Measurements from ENCODE around the gene RAB27A.
A peak's percentile ranks its signal among the peaks of the same experiment; 100 is the strongest.
"Not testable (repeated sequence)": the region's sequence is repeated elsewhere in the genome, so short reads cannot be mapped to it uniquely, and the experiment has no call there.

Gene RAB27A

GRCh38 chr15:55289746-55290527, at the start of gene RAB27A:
Gene RAB27A (minus strand): TSS chr15:55289813. CDS start chr15:55234934, 54,879 bp downstream.
- peak within 1 kb of the TSS; percentile 69 for H3K4me3 ChIP-seq (ENCODE audit: low read length)
- TF ChIP-seq ZNF274 (IDR thresholded peaks at IDR 0.05; ENCODE audit: low read depth, low read length), result no peak

DNA sequence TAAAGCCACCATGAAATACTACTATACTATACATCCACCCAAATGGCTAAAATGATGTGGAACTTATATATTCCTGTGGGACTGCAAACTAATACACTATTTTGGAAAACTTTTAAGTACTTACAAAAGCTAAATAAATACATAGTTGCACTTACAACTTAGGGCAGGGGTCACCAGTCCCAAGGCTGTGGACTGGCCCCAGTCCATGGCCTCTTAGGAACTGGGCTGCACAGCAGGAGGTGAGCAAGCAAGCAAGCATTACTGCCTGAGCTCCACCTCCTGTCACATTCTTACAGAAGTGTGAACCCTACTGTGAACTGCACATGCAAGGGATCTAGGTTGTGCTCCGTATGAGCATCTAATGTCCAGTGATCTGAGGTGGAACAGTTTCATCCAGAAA, 47.5 kb upstream of the RAB27A start:
- H3K4me3 ChIP-seq (ENCODE audit: low read length), result no peak overlapping the region
- TF ChIP-seq ZNF274 (IDR thresholded peaks at IDR 0.05; ENCODE audit: low read depth, low read length), result no peak

DNA sequence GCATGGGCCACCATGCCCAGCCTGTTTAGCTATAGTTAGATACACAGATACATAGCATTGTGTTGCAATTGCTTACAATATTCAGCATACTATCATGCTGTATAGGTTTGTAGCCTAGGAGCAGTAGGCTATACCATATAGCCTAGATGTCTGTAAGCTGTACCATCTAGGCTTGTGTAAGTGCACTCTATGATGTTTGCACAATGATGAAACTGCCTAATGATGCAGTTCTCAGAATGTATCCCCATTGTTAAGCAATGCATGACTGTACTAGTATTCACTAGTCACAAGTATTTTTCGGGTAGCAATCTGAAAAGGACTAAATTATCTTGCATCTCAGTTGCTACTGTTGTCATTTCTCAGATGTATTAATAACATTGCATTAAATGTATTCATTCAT, 45.4 kb upstream of the RAB27A start:
- TF ChIP-seq ZNF274 (IDR thresholded peaks at IDR 0.05; ENCODE audit: low read depth, low read length), result no peak
- no peak overlapping the region for H3K4me3 ChIP-seq (ENCODE audit: low read length)

- H3K4me3 ChIP-seq (ENCODE audit: low read length), result no peak overlapping the region
- TF ChIP-seq ZNF274 (IDR thresholded peaks at IDR 0.05; ENCODE audit: low read depth, low read length), result no peak
Observed at GRCh38 chr15:55334371-55334770, 44.8 kb upstream of the RAB27A start.

DNA sequence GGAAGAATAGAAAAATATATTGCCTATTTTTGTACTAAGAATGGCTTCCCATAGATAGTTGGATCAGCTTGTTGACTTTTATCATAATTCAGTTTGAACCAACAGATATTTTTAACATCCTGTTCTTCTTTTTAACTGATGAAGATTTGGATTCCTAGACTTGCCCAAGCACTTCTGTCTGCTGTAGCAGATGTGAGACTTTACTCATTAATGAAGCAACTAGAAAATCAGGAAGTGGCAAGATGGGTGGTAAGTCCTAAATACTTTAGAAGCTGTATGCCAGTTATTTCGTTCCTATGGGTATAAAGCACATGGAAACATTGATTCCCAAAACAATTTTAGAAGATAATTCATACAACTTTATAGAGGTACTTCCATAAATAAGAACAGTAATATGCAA, 37.8 kb upstream of the RAB27A start:
- no peak for TF ChIP-seq ZNF274 (IDR thresholded peaks at IDR 0.05; ENCODE audit: low read depth, low read length)
- no peak overlapping the region for H3K4me3 ChIP-seq (ENCODE audit: low read length)

DNA sequence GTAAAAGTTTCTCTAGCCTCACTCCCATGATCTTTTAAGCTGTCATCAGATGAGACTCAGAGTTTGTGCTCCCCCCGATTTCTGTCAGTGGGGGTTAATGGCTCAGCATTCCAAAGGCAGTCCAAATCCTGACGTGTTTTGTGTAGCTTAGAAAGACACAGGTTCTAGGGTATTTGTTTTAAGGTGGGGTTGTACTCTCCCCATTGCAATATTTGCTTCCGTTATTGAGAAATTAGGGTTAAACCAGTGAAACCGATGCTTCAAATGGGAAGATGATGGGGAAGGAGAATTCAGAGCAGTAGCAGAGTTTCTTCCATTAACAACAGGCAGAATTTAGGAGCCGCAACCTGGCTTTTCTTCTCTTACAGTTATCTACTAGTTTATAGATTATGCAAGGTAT, 32.9 kb upstream of the RAB27A start:
- TF ChIP-seq ZNF274 (IDR thresholded peaks at IDR 0.05; ENCODE audit: low read depth, low read length), result no peak
- no peak overlapping the region for H3K4me3 ChIP-seq (ENCODE audit: low read length)

- TF ChIP-seq ZNF274 (IDR thresholded peaks at IDR 0.05; ENCODE audit: low read depth, low read length), result no peak
- H3K4me3 ChIP-seq (ENCODE audit: low read length), result no peak overlapping the region
Observed at GRCh38 chr15:55320963-55321362, 31.4 kb upstream of the RAB27A start.

GRCh38 chr15:55320238-55320550, 30.6 kb upstream of the RAB27A start:
- peak overlapping the region; percentile 87 for H3K4me3 ChIP-seq (ENCODE audit: low read length)
- TF ChIP-seq ZNF274 (IDR thresholded peaks at IDR 0.05; ENCODE audit: low read depth, low read length), result no peak

GRCh38 chr15:55319537-55320237, 30.1 kb upstream of the RAB27A start:
- TF ChIP-seq ZNF274 (IDR thresholded peaks at IDR 0.05; ENCODE audit: low read depth, low read length), result no peak
- peak overlapping the region; percentile 87 for H3K4me3 ChIP-seq (ENCODE audit: low read length)

GRCh38 chr15:55318588-55319494, 29.2 kb upstream of the RAB27A start, which contains the start of the genes PIGB and PIGBOS1:
Gene PIGB (plus strand): TSS chr15:55319222. CDS start chr15:55319251, 29 bp downstream.
Gene PIGBOS1 (minus strand): TSS chr15:55319123. CDS start chr15:55317792, 1,331 bp downstream.
- TF ChIP-seq ZNF274 (IDR thresholded peaks at IDR 0.05; ENCODE audit: low read depth, low read length), result no peak
- H3K4me3 ChIP-seq (ENCODE audit: low read length), result peak within 1 kb of the TSS; percentile 87

DNA sequence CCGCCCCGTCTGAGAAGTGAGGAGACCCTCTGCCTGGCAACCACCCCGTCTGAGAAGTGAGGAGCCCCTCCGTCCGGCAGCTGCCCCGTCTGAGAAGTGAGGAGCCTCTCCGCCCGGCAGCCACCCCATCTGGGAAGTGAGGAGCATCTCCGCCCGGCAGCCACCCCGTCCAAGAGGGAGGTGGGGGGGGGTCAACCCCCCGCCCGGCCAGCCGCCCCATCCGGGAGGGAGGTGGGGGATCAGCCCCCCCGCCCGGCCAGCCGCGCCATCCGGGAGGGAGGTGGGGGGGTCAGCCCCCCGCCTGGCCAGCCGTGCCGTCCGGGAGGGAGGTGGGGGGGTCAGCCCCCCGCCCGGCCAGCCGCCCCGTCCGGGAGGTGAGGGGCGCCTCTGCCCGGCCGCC, 13.2 kb upstream of the RAB27A start:
- H3K4me3 ChIP-seq (ENCODE audit: low read length), result not testable (repeated sequence)

DNA sequence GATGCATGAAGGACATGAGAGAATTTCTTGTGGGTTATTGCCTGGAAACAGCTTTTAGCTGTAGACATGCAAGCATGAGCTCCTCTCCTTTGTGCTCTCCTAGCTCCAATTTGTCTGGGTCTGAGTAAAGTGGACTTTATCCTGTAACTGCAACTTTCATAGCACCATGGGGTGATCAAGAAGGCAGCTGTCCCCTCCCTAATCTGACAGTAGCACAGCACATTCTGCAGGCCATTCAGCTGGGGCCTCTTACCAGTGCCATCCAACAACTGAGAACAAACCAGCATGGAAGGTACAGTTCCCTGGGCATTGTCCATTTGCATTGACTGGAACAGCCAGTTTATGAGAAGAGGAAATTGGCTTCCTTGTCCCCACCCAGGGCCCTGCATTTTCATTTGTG, 7.7 kb upstream of the RAB27A start:
- no peak for TF ChIP-seq ZNF274 (IDR thresholded peaks at IDR 0.05; ENCODE audit: low read depth, low read length)
- no peak overlapping the region for H3K4me3 ChIP-seq (ENCODE audit: low read length)

DNA sequence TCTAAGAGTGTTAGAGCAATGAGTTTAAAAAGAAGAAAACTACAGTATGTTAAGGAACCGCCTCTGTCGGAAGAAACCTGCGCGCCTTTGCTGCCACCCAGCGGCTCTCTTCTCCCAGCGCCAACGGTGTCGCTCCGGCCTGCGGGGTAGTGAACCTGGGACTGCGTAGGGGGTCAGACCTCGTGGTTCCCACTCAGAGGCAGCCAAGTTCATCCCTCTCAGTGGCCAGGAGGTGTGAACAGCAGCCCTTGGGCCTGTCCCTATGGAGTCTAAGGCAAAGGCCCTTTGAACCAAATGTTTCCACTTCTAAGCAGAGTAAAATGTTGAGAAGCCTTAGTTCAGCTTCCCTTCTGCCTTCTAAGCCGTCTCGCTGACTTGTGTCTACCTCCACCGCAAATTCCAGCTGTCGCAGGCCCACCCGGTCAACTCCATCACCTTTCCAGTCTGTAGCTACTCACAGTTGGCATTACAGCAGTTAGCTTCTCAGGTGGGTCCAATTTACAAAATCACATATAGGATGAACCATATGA, 980 bp upstream of the RAB27A start:
- no peak for TF ChIP-seq ZNF274 (IDR thresholded peaks at IDR 0.05; ENCODE audit: low read depth, low read length)
- peak overlapping the region; percentile 69; the same call in 1 of the 2 replicates for H3K4me3 ChIP-seq (ENCODE audit: low read length)

All from GM08714 (cell line).